H9 (cell line): ENCODE results near the gene CYTH3. TPM values are rescaled to one million over a fixed set of nuclear protein-coding genes. Genes with fewer than 3 reads are reported as not detected.
A peak's percentile ranks its signal among the peaks of the same experiment; 100 is the strongest.

Experiments used
- DNase-seq: peaks from one replicate; pipeline ENCODE4 v3.0.0-alpha.2; 2017
- H2AFZ ChIP-seq: one replicate; pipeline ENCODE4 v1.6.1; 2013; ENCODE audit warnings: mild to moderate bottlenecking, low read length, control low read depth, moderate library complexity
- H2AK5ac ChIP-seq: 2 replicates; pipeline ENCODE4 v1.6.1; 2013; ENCODE audit warnings: low read length, control low read depth, mixed read lengths; ENCODE audit not compliant: insufficient read length
- H2BK120ac ChIP-seq: one replicate; pipeline ENCODE4 v1.6.1; 2013; ENCODE audit warnings: low read depth, mild to moderate bottlenecking, low read length, control low read depth, inconsistent platforms; ENCODE audit not compliant: poor library complexity, severe bottlenecking
- H2BK12ac ChIP-seq: 2 replicates; pipeline ENCODE4 v1.6.1; 2013; ENCODE audit warnings: low read length, control low read depth, mixed read lengths, low read depth; ENCODE audit not compliant: insufficient read length
- H2BK15ac ChIP-seq: 2 replicates; pipeline ENCODE4 v1.6.1; 2013; ENCODE audit warnings: low read depth, low read length, control low read depth
- H2BK20ac ChIP-seq: one replicate; pipeline ENCODE4 v1.6.1; 2013; ENCODE audit warnings: low read depth, mild to moderate bottlenecking, low read length, control low read depth, inconsistent platforms; ENCODE audit not compliant: poor library complexity, severe bottlenecking
- H2BK5ac ChIP-seq: 2 replicates; pipeline ENCODE4 v1.6.1; 2013; ENCODE audit warnings: low read length, control low read depth, mixed read lengths; ENCODE audit not compliant: insufficient read length
- H3K14ac ChIP-seq: 2 replicates; pipeline ENCODE4 v1.6.1; 2013; ENCODE audit warnings: low read length, control low read depth; ENCODE audit not compliant: insufficient read depth
- H3K18ac ChIP-seq: 2 replicates; pipeline ENCODE4 v1.6.1; 2013; ENCODE audit warnings: low read depth, mild to moderate bottlenecking, mixed read lengths, low read length, control low read depth; ENCODE audit not compliant: insufficient read length
- H3K23ac ChIP-seq: 2 replicates; pipeline ENCODE4 v1.6.1; 2013; ENCODE audit warnings: low read length, control low read depth, mixed read lengths, low read depth; ENCODE audit not compliant: insufficient read length
- H3K23me2 ChIP-seq: 2 replicates; pipeline ENCODE4 v1.6.1; 2013; ENCODE audit warnings: low read depth, mild to moderate bottlenecking, mixed read lengths, low read length, control low read depth; ENCODE audit not compliant: insufficient read length, poor library complexity, severe bottlenecking
- H3K27ac ChIP-seq: 2 replicates; pipeline ENCODE4 v1.5.1; 2013; ENCODE audit warnings: low read length, control low read depth, mixed read lengths, low read depth; ENCODE audit not compliant: insufficient read length
- H3K27me3 ChIP-seq: 2 replicates; pipeline ENCODE4 v1.6.1; 2013; ENCODE audit warnings: low read length, control low read depth, inconsistent platforms; ENCODE audit not compliant: insufficient read depth
- H3K4ac ChIP-seq: 2 replicates; pipeline ENCODE4 v1.6.1; 2013; ENCODE audit warnings: low read depth, mild to moderate bottlenecking, control low read depth, inconsistent platforms, low read length, moderate library complexity
- H3K4me1 ChIP-seq: 2 replicates; pipeline ENCODE4 v1.6.1; 2013; ENCODE audit warnings: low read length, control low read depth, inconsistent platforms; ENCODE audit not compliant: insufficient read depth
- H3K4me2 ChIP-seq: 2 replicates; pipeline ENCODE4 v1.6.1; 2013; ENCODE audit warnings: low read length, control low read depth, mixed read lengths; ENCODE audit not compliant: insufficient read length, insufficient read depth
- H3K56ac ChIP-seq: 2 replicates; pipeline ENCODE4 v1.6.1; 2013; ENCODE audit warnings: low read depth, mild to moderate bottlenecking, mixed read lengths, low read length, control low read depth; ENCODE audit not compliant: insufficient read length
- H3K79me1 ChIP-seq: 2 replicates; pipeline ENCODE4 v1.6.1; 2013; ENCODE audit warnings: low read depth, mild to moderate bottlenecking, moderate library complexity, low read length, control low read depth, inconsistent platforms; ENCODE audit not compliant: insufficient read depth, poor library complexity, severe bottlenecking
- H3K79me2 ChIP-seq: 2 replicates; pipeline ENCODE4 v1.6.1; 2013; ENCODE audit warnings: low read length, control low read depth, inconsistent platforms; ENCODE audit not compliant: insufficient read depth
- H3K9ac ChIP-seq: 2 replicates; pipeline ENCODE4 v1.6.1; 2013; ENCODE audit warnings: low read length, control low read depth, mixed read lengths; ENCODE audit not compliant: insufficient read length; ENCODE audit errors: extremely low read depth
- H3K9me3 ChIP-seq: one replicate; pipeline ENCODE4 v1.6.1; 2013; ENCODE audit warnings: low read depth, low read length, inconsistent platforms; ENCODE audit not compliant: control insufficient read depth
- H3T11ph ChIP-seq: one replicate; pipeline ENCODE4 v1.6.1; 2013; ENCODE audit warnings: mild to moderate bottlenecking, low read length, control low read depth, inconsistent platforms
- H4K20me1 ChIP-seq: one replicate; pipeline ENCODE4 v1.6.1; 2013; ENCODE audit not compliant: control insufficient read depth, insufficient read length, insufficient read depth
- H4K5ac ChIP-seq: 2 replicates; pipeline ENCODE4 v1.6.1; 2013; ENCODE audit warnings: low read depth, mild to moderate bottlenecking, mixed read lengths, low read length, control low read depth; ENCODE audit not compliant: insufficient read length
- H4K8ac ChIP-seq: replicated peaks from 2 replicates; pipeline ENCODE4 v1.6.1; 2013; ENCODE audit warnings: low read length, control low read depth, mixed read lengths, low read depth; ENCODE audit not compliant: insufficient read length
- H4K91ac ChIP-seq: 2 replicates; pipeline ENCODE4 v1.6.1; 2013; ENCODE audit warnings: low read depth, mild to moderate bottlenecking, moderate library complexity, mixed read lengths, low read length, control low read depth; ENCODE audit not compliant: insufficient read length
- H3K27ac Mint-ChIP-seq, 3 experiments: 2 replicates in 2 of 3; 3 replicates in 1 of 3; pipeline ENCODE4 v1.8.0; 2020 to 2021; ENCODE audit warnings: mixed read lengths in 3 of 3, mild to moderate bottlenecking in 1 of 3, moderate library complexity in 1 of 3
- H3K27me3 Mint-ChIP-seq: 2 replicates; pipeline ENCODE4 v1.8.0; 2021; ENCODE audit warnings: low read depth, mild to moderate bottlenecking, moderate library complexity, mixed read lengths
- H3K36me3 Mint-ChIP-seq, 3 experiments: 2 replicates in 2 of 3; 3 replicates in 1 of 3; pipeline ENCODE4 v1.8.0; 2020 to 2021; ENCODE audit warnings: low read depth in 3 of 3, mixed read lengths in 3 of 3; ENCODE audit not compliant: insufficient read depth in 1 of 3
- H3K4me1 Mint-ChIP-seq, 2 experiments: 2 replicates each; pipeline ENCODE4 v1.8.0; 2020; ENCODE audit warnings: mixed read lengths in 2 of 2
- H3K4me3 Mint-ChIP-seq, 2 experiments: 2 replicates in 1 of 2; 3 replicates in 1 of 2; pipeline ENCODE4 v1.8.0; 2020 to 2021; ENCODE audit warnings: mild to moderate bottlenecking in 2 of 2, mixed read lengths in 2 of 2, moderate library complexity in 1 of 2
- H3K9me3 Mint-ChIP-seq, 2 experiments: 2 replicates in 1 of 2; 3 replicates in 1 of 2; pipeline ENCODE4 v1.8.0; 2020; ENCODE audit warnings: mild to moderate bottlenecking in 2 of 2, mixed read lengths in 2 of 2, moderate library complexity in 1 of 2
- WGBS: extraction: QIAGEN DNeasy Blood & Tissue Kit; methylation state at CpG from one replicate; pipeline ENCODE4 v1.1.7; 2013; ENCODE audit warnings: missing lambda C conversion rate, low lambda C conversion rate, mixed read lengths; ENCODE audit not compliant: insufficient read length; ENCODE audit errors: extremely low coverage; 5-methylcytosine and 5-hydroxymethylcytosine counted together
- total RNA-seq: library from RNA; stranded (reverse); gene quantifications from 2 replicates; pipeline ENCODE4 v1.2.1, GENCODE V29; 2021
- TF ChIP-seq, protein P1 (sequence below): fragments of 200-600 bp; sonication (generic); conservative IDR thresholded peaks from 3 replicates; pipeline ENCODE4 v1.8.0; 2021; ENCODE audit warnings: antibody characterized with exemption, mild to moderate bottlenecking

The CYTH3 gene
- total RNA-seq, 1 experiment from 2014 or later, result 12.3 TPM

DNA sequence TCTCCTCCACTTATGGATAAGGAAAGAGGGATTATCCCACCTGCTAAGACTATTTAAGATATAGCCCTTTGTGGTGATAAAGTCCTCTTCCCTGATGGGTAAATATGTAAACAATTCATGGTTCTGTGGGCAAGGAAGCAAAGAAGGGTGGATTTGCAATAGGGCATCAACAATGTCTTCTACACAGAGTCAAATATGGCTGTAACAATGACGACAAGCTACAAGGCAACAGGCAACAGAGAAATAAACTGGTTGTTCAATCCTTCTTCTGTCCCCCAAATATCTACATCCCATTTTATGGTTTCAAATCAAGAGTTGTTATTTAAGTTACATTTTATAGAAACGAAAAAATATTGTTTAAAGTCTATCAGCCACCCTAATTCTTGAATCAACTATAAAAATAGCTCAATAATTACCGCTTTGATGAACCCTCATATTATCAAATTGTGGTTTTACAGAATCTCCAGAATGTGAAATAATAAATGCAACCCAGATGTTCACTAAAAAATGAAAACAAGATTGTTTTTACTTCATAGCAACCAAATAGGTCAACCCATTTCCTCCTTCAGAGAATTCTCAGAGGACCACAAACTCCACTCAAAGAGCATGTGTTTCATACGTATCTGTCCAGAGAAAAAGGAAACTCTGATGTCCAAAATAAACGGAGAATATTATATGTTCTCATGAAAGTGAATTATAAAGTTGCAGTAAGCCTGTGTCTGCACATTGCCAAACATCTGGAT lies 13.8 kb downstream of the CYTH3 start:
- H3K4me1 Mint-ChIP-seq, result peaks cover 37 to 40% of the 10 kb centered on the region in 2 experiments

More for the DNA sequence above, 13.8 kb downstream of the CYTH3 start:
- Histone ChIP-seq H3K23me2 (no peaks in the 10 kb centered on the region), H3K4me2 (no peak overlapping the region), H3K9me3 (no peaks in the 10 kb centered on the region), H2BK15ac (no peak overlapping the region), H3K4me1 (no peaks in the 10 kb centered on the region; the same call in 1 of the 2 replicates), H3K23ac (no peak overlapping the region), H2BK120ac (no peak overlapping the region), H2AK5ac (no peak overlapping the region), H4K5ac (no peak overlapping the region), H3K79me1 (no peaks in the 10 kb centered on the region), H2AFZ (no peak overlapping the region), H3K4ac (no peak overlapping the region), H3K27me3 (no peaks in the 10 kb centered on the region), H3T11ph (no peak overlapping the region), H4K91ac (no peak overlapping the region), H4K8ac (no peak overlapping the region), H3K79me2 (0 out of 2 replicates have a peak, but pooled peaks cover 3% of the 10 kb centered on the region), H3K27ac (no peak overlapping the region), H3K18ac (no peak overlapping the region), H2BK5ac (no peak overlapping the region), H4K20me1 (no peaks in the 10 kb centered on the region), H3K14ac (no peak overlapping the region), H3K56ac (no peak overlapping the region), H2BK12ac (no peak overlapping the region), H2BK20ac (no peak overlapping the region), H3K9ac (no peak overlapping the region)
- Mint-ChIP-seq H3K36me3 (no peaks in the 10 kb centered on the region), H3K27ac (peak overlapping the region in 1 of 3 experiments; percentile 37; a peak in 2 of 7 replicates), H3K4me3 (no peak overlapping the region), H3K9me3 (no peaks in the 10 kb centered on the region), H3K27me3 (no peaks in the 10 kb centered on the region)
- TF ChIP-seq, protein P1, sequence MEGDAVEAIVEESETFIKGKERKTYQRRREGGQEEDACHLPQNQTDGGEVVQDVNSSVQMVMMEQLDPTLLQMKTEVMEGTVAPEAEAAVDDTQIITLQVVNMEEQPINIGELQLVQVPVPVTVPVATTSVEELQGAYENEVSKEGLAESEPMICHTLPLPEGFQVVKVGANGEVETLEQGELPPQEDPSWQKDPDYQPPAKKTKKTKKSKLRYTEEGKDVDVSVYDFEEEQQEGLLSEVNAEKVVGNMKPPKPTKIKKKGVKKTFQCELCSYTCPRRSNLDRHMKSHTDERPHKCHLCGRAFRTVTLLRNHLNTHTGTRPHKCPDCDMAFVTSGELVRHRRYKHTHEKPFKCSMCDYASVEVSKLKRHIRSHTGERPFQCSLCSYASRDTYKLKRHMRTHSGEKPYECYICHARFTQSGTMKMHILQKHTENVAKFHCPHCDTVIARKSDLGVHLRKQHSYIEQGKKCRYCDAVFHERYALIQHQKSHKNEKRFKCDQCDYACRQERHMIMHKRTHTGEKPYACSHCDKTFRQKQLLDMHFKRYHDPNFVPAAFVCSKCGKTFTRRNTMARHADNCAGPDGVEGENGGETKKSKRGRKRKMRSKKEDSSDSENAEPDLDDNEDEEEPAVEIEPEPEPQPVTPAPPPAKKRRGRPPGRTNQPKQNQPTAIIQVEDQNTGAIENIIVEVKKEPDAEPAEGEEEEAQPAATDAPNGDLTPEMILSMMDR, result no peak
- DNase-seq, result no peak
- no CpG with 5 or more reads among the region's 5 CpGs for WGBS
